Activated naive CD4-positive, alpha-beta T cell treated with Interleukin-2 at 50 U/mL for 16 hours (primary cell): ENCODE data around the gene C2orf76.

Experiments used
- DNase-seq: peaks from one replicate; pipeline ENCODE4 v3.0.0-alpha.2; 2020

C2orf76 gene

GRCh38 chr2:119333360-119333759, 33.3 kb downstream of the C2orf76 start:
- DNase-seq, result no peak

DNA sequence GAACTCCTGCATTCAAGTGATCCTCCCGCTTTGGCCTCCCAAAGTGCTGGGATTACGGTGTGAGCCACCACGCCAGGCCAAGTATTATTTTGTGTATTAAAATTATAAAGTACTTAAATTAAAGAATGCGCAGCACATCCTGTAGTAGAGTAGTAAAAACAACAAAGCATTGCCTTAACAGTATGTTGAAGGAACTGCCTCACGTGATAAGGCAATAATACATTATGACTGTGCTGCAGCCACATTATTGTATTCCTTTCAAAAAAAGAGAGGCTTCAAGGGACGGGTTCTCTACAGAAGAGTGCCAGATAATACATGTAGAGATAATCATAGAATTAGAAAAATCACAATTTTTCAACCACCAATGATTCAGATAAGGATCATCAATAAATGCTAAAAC, 33.7 kb downstream of the C2orf76 start:
- no peak for DNase-seq

DNA sequence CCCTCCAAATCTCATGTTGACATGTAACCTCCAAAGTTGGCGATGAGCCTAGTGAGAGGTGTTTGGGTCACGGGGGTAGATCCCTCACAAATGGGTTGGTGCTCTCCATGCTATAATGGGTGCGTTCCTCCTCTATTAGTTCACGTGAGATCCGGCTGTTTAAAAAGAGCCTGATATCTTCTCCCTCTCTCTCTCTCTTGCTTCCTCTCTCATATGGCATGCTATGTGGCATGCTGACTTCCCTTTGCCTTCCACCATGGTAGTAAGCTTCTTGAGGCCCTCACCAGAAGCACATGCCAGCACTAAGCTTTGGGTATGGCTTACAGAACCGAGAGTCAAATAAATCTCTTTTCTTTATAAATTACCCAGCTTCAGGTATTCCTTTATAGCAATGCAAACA, 39.2 kb downstream of the C2orf76 start:
- DNase-seq, result no peak

GRCh38 chr2:119326938-119327337, 39.7 kb downstream of the C2orf76 start:
- DNase-seq, result no peak

- no peak for DNase-seq
Observed at GRCh38 chr2:119324685-119325270, 41.9 kb downstream of the C2orf76 start.

DNA sequence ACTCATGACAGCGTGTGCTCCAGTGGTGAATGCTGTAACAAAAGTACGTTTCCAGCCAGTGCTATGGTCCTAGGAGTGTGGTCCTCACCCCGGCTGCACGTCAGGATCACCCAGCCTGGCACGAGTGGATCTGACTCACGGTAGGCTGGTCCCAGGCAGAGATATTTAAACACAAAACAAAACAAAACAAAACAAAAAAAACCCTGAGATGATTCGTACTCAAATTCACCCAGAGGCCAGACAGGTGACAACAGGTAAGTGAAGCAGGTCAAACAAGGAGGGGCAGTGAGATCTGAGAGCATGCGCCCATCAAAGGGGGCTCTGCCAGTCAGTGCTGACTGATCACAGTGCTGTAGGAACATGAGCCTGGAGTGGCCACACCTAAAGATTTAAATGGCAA, 43.2 kb downstream of the C2orf76 start:
- DNase-seq, result no peak

DNA sequence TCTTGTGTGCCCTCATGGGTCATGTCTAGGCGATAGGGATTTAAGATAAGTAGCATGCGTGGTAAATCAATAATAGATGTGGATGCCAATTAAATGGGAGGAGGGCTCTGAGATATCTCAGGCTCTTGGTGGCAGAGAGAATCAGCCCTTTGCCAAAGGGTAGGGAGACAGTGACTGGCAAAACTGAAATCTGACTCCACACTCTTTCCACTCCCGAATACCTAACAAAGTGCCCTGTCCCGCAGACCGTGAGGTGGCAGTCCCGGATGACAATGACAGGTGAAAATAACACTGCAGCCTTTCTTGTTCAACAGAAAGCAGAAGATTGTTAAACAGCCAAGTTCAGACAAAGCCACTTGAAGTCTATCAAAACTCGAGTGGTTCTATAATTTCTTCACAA, 47.0 kb downstream of the C2orf76 start:
- no peak for DNase-seq

DNA sequence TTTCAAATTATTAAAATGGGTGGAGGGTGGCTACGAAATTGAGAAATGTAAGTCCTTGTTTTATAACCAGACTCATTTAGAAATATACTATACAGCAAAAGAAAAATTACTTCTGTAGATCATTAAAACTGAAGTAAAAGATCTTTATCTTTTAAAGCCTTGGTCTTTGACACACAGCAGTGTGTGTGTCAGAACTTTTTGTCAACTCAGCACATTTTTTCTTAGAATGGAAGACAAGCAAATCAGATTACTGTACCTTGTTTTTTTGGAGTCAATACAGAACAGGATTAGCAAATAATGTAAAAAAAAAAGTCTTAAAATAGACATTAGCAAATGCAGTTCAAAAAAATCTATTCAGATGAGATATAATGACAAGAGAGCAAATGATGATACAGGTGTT, 49.1 kb downstream of the C2orf76 start:
- DNase-seq, result no peak

- DNase-seq, result no peak
Observed at GRCh38 chr2:119316066-119316465, 50.6 kb downstream of the C2orf76 start.

- DNase-seq, result no peak
Observed at GRCh38 chr2:119315241-119315925, 51.3 kb downstream of the C2orf76 start.

- DNase-seq, result no peak
Observed at GRCh38 chr2:119311831-119312230, 54.8 kb downstream of the C2orf76 start.

DNA sequence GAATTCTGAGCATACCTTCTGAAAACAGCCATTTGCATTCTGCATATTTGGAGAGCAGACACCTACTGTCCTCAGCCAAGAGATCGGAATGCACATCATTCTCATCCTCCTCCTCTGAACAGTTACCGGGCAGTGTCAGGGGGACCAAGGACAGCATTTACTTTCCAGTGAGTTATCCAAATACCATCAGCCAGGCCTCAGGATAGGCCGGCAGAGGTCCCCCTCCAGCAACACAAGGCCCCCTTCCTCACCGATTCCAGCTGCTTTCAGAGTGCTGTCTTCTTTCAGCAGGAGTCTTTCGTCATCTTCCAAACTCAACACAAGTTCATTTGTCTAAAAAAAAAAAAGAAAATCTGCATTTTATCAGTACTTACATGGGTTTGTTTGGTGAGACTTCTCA, 55.3 kb downstream of the C2orf76 start:
- no peak for DNase-seq

DNA sequence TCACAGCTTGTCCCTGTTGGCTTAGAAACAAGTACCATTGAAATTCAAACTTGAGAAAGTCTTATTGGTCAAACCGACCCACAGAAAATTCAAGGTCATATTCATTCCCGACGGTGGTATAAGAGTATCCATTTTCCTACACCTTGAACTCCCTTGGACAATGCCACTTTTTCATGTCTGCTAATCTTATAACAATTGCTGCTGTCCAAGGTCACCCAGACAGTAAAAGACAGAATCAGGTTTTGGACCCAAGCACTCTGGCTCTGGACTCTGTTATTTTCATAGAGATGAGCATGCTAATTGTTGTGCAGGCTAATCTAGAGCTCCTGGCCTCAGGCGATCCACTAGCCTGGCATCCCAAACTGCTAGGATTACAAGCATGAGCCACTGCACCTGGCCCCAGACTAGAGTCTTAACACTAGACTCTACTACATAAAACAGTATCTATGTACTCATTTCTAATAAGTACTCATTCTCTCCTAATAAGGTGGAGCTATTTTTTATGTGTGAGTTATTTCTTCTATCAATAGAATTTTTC, 57.8 kb downstream of the C2orf76 start:
- DNase-seq, result no peak

DNA sequence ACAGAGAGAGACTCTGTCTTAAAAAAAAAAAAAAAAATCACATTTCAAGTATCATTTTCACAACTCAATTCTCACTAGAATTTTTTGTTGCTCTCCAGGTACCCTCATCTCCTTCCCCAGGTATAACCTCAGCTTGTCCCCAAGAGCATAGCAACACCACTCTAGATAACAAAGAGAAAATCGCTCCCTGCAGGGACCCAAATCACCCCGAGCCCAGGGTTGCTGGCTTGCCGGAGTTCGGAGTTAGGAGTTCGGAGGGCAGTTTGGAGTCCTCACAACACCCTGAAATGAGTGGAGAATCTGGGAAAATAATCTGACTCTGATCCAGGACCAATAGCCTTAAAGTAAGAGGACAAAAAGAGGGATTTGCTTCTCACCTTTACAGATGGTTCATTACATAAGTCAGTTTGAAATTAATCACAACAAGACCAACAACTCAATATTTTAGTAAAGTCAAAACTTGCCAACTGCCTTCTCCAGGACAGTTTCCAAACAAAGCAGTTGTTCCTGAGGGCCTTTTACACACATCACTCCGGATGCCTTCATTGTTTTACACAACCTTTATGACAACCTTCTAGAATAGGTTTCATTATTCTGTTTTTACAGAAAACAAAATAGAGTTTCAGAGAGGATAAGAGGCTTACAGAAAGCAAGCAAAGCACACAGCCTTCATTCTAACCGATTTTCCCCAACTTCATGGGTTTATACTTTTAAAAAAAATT, 59.1 kb downstream of the C2orf76 start:
- no peak for DNase-seq

GRCh38 chr2:119306196-119306590, 60.4 kb downstream of the C2orf76 start:
- DNase-seq, result no peak

- DNase-seq, result no peak
Observed at GRCh38 chr2:119305497-119306195, 61.0 kb downstream of the C2orf76 start.

DNA sequence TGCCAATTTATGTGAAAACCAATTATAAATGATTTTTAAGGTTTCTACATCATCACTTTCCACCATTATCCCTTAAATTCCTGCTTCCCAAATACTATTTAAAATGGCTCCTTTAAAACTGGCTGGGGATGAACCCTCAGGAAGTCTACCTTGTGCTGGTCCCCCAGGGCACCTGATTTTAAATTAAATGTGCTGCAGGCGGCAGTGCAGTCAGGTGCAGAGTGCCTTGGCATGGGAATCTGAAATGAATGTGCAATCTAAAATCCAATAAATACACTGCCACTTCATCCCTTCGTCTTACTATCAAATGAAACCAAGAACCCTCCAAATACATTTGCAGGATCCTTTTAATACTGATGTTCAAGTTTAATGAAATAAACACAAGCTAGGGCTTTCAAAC, 61.8 kb downstream of the C2orf76 start:
- no peak for DNase-seq

DNA sequence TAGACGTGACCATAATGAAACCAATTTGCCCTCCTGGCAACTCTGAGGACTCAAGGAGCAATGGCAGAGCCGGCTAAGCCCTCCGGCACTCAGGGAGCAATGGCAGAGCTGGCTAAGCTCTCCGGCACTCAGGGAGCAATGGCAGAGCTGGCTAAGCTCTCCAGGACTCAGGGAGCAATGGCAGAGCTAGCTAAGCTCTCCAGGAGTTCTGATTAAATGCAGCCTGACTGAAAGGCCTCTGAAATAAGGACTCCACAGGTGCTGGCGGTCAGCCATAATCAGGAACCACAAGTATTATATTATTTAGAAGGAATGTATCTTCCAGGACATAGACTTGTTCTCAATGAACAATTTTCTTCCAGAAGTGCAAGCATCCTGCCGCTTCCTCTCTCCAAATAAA, 65.2 kb downstream of the C2orf76 start:
- DNase-seq, result no peak

- no peak for DNase-seq
Observed at GRCh38 chr2:119295688-119296375, 70.8 kb downstream of the C2orf76 start.

DNA sequence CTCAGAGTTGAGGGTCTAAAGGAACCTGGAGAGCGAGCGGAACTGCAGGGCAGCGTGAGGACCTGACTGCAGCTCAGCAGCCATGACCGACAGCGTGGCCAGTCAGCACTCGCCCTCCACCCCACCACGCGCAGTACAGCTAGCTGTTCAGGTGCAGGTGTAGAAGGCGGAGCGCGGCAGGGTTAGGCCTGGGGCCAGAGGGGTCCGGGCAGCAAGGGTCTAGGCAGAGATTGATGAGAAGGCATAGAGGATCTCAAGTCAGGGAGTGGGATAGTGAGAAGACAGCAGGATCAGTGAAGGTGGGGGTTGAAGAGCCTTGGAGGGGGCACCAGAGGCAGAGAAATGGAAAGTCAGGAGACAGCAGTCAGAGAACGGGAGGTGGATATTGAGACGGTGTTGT, 72.0 kb downstream of the C2orf76 start:
- DNase-seq, result no peak

GRCh38 chr2:119293900-119294299, 72.7 kb downstream of the C2orf76 start:
- DNase-seq, result no peak

DNA sequence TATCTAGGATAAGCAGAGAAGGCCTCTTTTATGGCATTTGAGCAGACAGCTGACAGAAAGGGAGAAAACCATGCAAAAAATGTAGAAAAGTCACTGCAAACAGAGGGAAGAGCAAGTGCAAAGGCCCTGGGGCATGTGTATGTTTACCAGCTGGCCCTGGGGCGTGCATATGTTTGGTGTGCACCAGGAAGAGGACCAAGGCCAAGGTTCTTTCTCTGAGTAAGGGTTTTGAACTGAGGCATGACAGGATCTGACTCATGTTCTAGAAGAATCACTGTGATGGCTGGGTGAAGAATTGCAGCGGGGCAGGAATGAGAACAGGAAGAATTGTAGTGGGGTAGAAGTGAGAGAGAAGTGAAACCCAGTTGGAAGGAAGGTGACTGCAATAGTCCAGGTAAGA, 73.4 kb downstream of the C2orf76 start:
- DNase-seq, result no peak

DNA sequence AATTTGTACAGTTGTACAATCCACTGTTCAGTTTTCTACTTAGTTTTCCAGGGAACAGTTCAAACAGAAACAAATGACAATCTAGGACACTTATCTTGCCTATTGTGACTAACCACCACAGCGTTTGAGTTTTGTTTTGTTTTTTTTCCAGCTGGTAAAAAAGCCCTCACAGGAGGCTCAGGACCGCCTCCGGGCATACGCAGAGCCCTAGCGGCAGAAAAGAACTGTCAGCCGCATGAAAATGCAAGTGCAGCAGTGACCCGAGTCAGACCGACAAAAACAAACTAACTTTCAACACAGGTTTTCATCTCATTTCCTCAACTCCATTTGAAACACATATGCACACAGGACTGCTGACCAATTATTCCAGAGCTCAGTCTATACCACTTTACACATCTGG, 74.4 kb downstream of the C2orf76 start:
- no peak for DNase-seq
